IMR-90 (cell line): Measurements from ENCODE around the gene AOPEP. TPM values are rescaled to one million over a fixed set of nuclear protein-coding genes. Genes with fewer than 3 reads are reported as not detected.

Experiments used
- ATAC-seq: fragments of 200-7000 bp; cut with Tn5 transposase; 2 replicates; pipeline ENCODE4 v1.9.1; 2020; ENCODE audit warnings: low read depth, mild to moderate bottlenecking, moderate library complexity
- BruUV-seq: library from RNA; stranded (reverse); fragments of 400-500 nt; replicated peaks from 2 replicates; lab custom pipeline; 2021; lab: Mats Ljungman, UMichigan
- CTCF ChIA-PET: fragments of 300-600 bp; formaldehyde crosslinking; extraction: SDS; loops from one replicate; lab custom pipeline; 2021; ENCODE audit warnings: antibody characterized with exemption; lab: Yijun Ruan, JAX
- POLR2A ChIA-PET: fragments of 300-600 bp; sonication (Branson Sonifier 250); formaldehyde crosslinking; loops from one replicate; lab custom pipeline; 2022; ENCODE audit warnings: antibody characterized with exemption; ENCODE audit not compliant: unreplicated experiment; lab: Charles Lee
- DNase-seq: peaks from one replicate; pipeline ENCODE4 v3.0.0; 2013
- H2AFZ ChIP-seq: replicated peaks from 2 replicates; pipeline ENCODE3; 2013; ENCODE audit warnings: low read length, mild to moderate bottlenecking; ENCODE audit not compliant: poor library complexity
- H2AK5ac ChIP-seq: 2 replicates; pipeline ENCODE4 v1.6.1; 2013; ENCODE audit warnings: low read depth, low read length, inconsistent platforms
- H2AK9ac ChIP-seq: replicated peaks from 2 replicates; pipeline ENCODE3; 2013; ENCODE audit warnings: mild to moderate bottlenecking, low read depth, low read length, moderate library complexity; ENCODE audit not compliant: poor library complexity
- H2BK120ac ChIP-seq: 2 replicates; pipeline ENCODE4 v1.6.1; 2013; ENCODE audit warnings: low read depth, low read length, inconsistent platforms
- H2BK15ac ChIP-seq: 3 replicates; pipeline ENCODE4 v1.6.1; 2013; ENCODE audit warnings: low read depth, low read length, inconsistent platforms
- H2BK20ac ChIP-seq: 2 replicates; pipeline ENCODE4 v1.6.1; 2013; ENCODE audit warnings: low read depth, mild to moderate bottlenecking, inconsistent platforms, low read length, moderate library complexity
- H2BK5ac ChIP-seq: 2 replicates; pipeline ENCODE4 v1.6.1; 2013; ENCODE audit warnings: mild to moderate bottlenecking, low read depth, low read length, inconsistent platforms; ENCODE audit not compliant: poor library complexity, severe bottlenecking
- H3K14ac ChIP-seq: replicated peaks from 2 replicates; pipeline ENCODE4 v1.6.1; 2013; ENCODE audit warnings: low read depth, low read length, inconsistent platforms
- H3K18ac ChIP-seq: 2 replicates; pipeline ENCODE4 v1.6.1; 2013; ENCODE audit warnings: low read depth, low read length, control low read depth
- H3K23ac ChIP-seq: 2 replicates; pipeline ENCODE4 v1.6.1; 2013; ENCODE audit warnings: low read depth, low read length, inconsistent platforms
- H3K27ac ChIP-seq: 2 replicates; pipeline ENCODE4 v1.5.1; 2013; ENCODE audit warnings: mild to moderate bottlenecking, control low read depth, low read length; ENCODE audit not compliant: insufficient read depth
- H3K27me3 ChIP-seq: 2 replicates; pipeline ENCODE4 v1.6.1; 2013; ENCODE audit warnings: low read length; ENCODE audit not compliant: control insufficient read depth, insufficient read depth
- H3K36me3 ChIP-seq: 2 replicates; pipeline ENCODE4 v1.6.1; 2013; ENCODE audit warnings: low read length, mixed read lengths; ENCODE audit not compliant: control insufficient read depth, insufficient read depth
- H3K4ac ChIP-seq: 2 replicates; pipeline ENCODE4 v1.6.1; 2013; ENCODE audit warnings: low read depth, low read length, inconsistent platforms
- H3K4me1 ChIP-seq: 2 replicates; pipeline ENCODE4 v1.6.1; 2013; ENCODE audit warnings: low read length, mixed read lengths; ENCODE audit not compliant: control insufficient read depth, insufficient read depth
- H3K4me2 ChIP-seq: 2 replicates; pipeline ENCODE4 v1.6.1; 2013; ENCODE audit warnings: low read depth, mild to moderate bottlenecking, control low read depth, low read length, moderate library complexity
- H3K4me3 ChIP-seq: 2 replicates; pipeline ENCODE4 v1.5.1; 2013; ENCODE audit warnings: low read depth, mild to moderate bottlenecking, control low read depth, low read length, moderate library complexity; ENCODE audit not compliant: insufficient read depth
- H3K56ac ChIP-seq: 2 replicates; pipeline ENCODE4 v1.6.1; 2013; ENCODE audit warnings: low read length, inconsistent platforms; ENCODE audit not compliant: insufficient read depth; ENCODE audit errors: extremely low read depth
- H3K79me1 ChIP-seq, 2 experiments: 2 replicates each; pipeline ENCODE4 v1.6.1; 2013; ENCODE audit warnings: low read length in 2 of 2, inconsistent platforms in 1 of 2, low read depth in 1 of 2
- H3K9ac ChIP-seq: 2 replicates; pipeline ENCODE4 v1.6.1; 2013; ENCODE audit warnings: low read depth, low read length, control low read depth
- H3K9me1 ChIP-seq: 2 replicates; pipeline ENCODE4 v1.6.1; 2013; ENCODE audit warnings: low read length, inconsistent platforms; ENCODE audit not compliant: insufficient read depth
- H3K9me3 ChIP-seq: 2 replicates; pipeline ENCODE4 v1.6.1; 2013; ENCODE audit warnings: low read length; ENCODE audit not compliant: control insufficient read depth, insufficient read depth
- H4K20me1 ChIP-seq: 2 replicates; pipeline ENCODE4 v1.6.1; 2013; ENCODE audit warnings: low read length, inconsistent platforms; ENCODE audit not compliant: insufficient read depth
- H4K5ac ChIP-seq: 2 replicates; pipeline ENCODE4 v1.6.1; 2013; ENCODE audit warnings: mild to moderate bottlenecking, low read depth, low read length, control low read depth
- H4K8ac ChIP-seq, 2 experiments: 2 replicates each; pipeline ENCODE4 v1.6.1; 2013; ENCODE audit warnings: low read depth in 2 of 2, low read length in 2 of 2, control low read depth in 1 of 2, inconsistent platforms in 1 of 2
- H4K91ac ChIP-seq: 2 replicates; pipeline ENCODE4 v1.6.1; 2013; ENCODE audit warnings: low read depth, low read length, inconsistent platforms; ENCODE audit not compliant: insufficient read depth
- BHLHE40 ChIP-seq: fragments of 150-350 bp; IDR thresholded peaks from 2 replicates; pipeline ENCODE4 v1.6.1; 2016; ENCODE audit warnings: mild to moderate bottlenecking, low read depth, low read length
- CEBPB ChIP-seq: IDR thresholded peaks from 2 replicates; pipeline ENCODE4 v1.6.1; 2012; ENCODE audit warnings: low read depth, low read length, improper control_type of control experiment
- CHD1 ChIP-seq: IDR thresholded peaks from 2 replicates; pipeline ENCODE4 v1.6.1; 2012; ENCODE audit warnings: low read depth, low read length, improper control_type of control experiment
- CTCF ChIP-seq: conservative IDR thresholded peaks from 2 replicates; pipeline ENCODE4 v1.5.1; 2012; ENCODE audit warnings: mild to moderate bottlenecking, low read depth, low read length, improper control_type of control experiment
- FOS ChIP-seq: fragments of 150-350 bp; IDR thresholded peaks from 2 replicates; pipeline ENCODE4 v1.6.1; 2016; ENCODE audit warnings: low read depth, low read length
- MAZ ChIP-seq: IDR thresholded peaks from 2 replicates; pipeline ENCODE4 v1.6.1; 2012; ENCODE audit warnings: low read depth, mild to moderate bottlenecking, low read length, improper control_type of control experiment, moderate library complexity, borderline replicate concordance
- MXI1 ChIP-seq: IDR thresholded peaks from 2 replicates; pipeline ENCODE4 v1.6.1; 2012; ENCODE audit warnings: low read depth, mild to moderate bottlenecking, low read length, moderate library complexity, borderline replicate concordance
- NFE2L2 ChIP-seq: fragments of 150-350 bp; IDR thresholded peaks from 2 replicates; pipeline ENCODE4 v1.6.1; 2016; ENCODE audit warnings: low read depth, mild to moderate bottlenecking, low read length
- POLR2A ChIP-seq: IDR thresholded peaks from 2 replicates; pipeline ENCODE4 v1.6.1; 2012; ENCODE audit warnings: mild to moderate bottlenecking, low read depth, low read length
- RAD21 ChIP-seq: IDR thresholded peaks from 2 replicates; pipeline ENCODE4 v1.6.1; 2012; ENCODE audit warnings: low read length, improper control_type of control experiment
- RFX5 ChIP-seq: IDR thresholded peaks from 2 replicates; pipeline ENCODE4 v1.8.0; 2012; ENCODE audit warnings: low read depth, mild to moderate bottlenecking, low read length, moderate library complexity
- SMC3 ChIP-seq: fragments of 150-350 bp; IDR thresholded peaks from 2 replicates; pipeline ENCODE4 v1.6.1; 2016; ENCODE audit warnings: low read depth, mild to moderate bottlenecking, antibody characterized with exemption, low read length, moderate library complexity
- USF2 ChIP-seq: fragments of 150-350 bp; IDR thresholded peaks from 2 replicates; pipeline ENCODE4 v1.6.1; 2017; ENCODE audit warnings: mild to moderate bottlenecking, antibody characterized with exemption, low read length, low read depth
- WGBS, 2 experiments: methylation state at CpG; one replicate each; pipeline versions ENCODE4 v1.1.5 to v1.1.7; 2013; ENCODE audit warnings: missing lambda C conversion rate in 2 of 2; ENCODE audit not compliant: insufficient read length in 1 of 2; ENCODE audit errors: extremely low coverage in 2 of 2; 5-methylcytosine and 5-hydroxymethylcytosine counted together
- dilution Hi-C: fragments of 300-500 bp; cut with HindIII; formaldehyde crosslinking; loops from one replicate; pipeline ENCODE4 v1.14.3; 2018; ENCODE audit warnings: low sequenced_read_pairs; ENCODE audit not compliant: unreplicated experiment
- in situ Hi-C: fragments of 300-500 bp; cut with MboI; formaldehyde crosslinking; loops from 3 replicates; pipeline ENCODE4 v1.14.3; 2019; ENCODE audit warnings: low sequenced_read_pairs, inconsistent platforms, mixed read lengths
- intact Hi-C: fragments of 100-400 bp; cut with micrococcal nuclease; formaldehyde crosslinking; loops from 2 replicates; pipeline ENCODE4 v1.10.0; 2022
- polyA plus RNA-seq, 3 experiments: library from polyadenylated mRNA; depleted of rRNA; stranded (reverse); fragments of >200 nt; gene quantifications; 2 replicates each; pipeline ENCODE4 v1.2.3, GENCODE V29; 2012; ENCODE audit warnings: low replicate concordance in 1 of 3
- total RNA-seq: library from RNA; depleted of rRNA; stranded (reverse); fragments of >200 nt; gene quantifications from 2 replicates; pipeline ENCODE4 v1.2.3, GENCODE V29; 2012

Gene AOPEP
- total and polyA plus RNA-seq, 2 of the 4 experiments (the other 2 are of a cell fraction) = 34.9 to 38.7 TPM

GRCh38 chr9:94783102-94783682 lies 56.7 kb downstream of the AOPEP start:
- TF ChIP-seq SMC3 (peak; percentile 92), FOS (no peak), CEBPB (peak; percentile 47; the same call in 1 of the 2 replicates), CHD1 (no peak), MAZ (no peak), MXI1 (no peak), NFE2L2 (no peak), CTCF (peak; percentile 77), BHLHE40 (no peak), RFX5 (no peak), RAD21 (peak; percentile 90), POLR2A (peak; percentile 54; the same call in 1 of the 2 replicates), USF2 (no peak)
- Histone ChIP-seq H4K8ac (peak overlapping the region; percentile 47 to 89), H4K91ac (peak overlapping the region; percentile 94), H2BK5ac (peak overlapping the region; percentile 90), H2BK20ac (peak overlapping the region; percentile 99), H2AFZ (peak overlapping the region; percentile 85), H3K27ac (peak overlapping the region; percentile 67), H4K5ac (peak overlapping the region; percentile 85), H3K79me1 (peaks cover 0 to 19% of the 10 kb centered on the region in 2 experiments; a peak in 2 of 4 replicates), H2AK9ac (peak overlapping the region; percentile 75), H3K27me3 (no peaks in the 10 kb centered on the region), H3K9ac (peak overlapping the region; percentile 50; the same call in 1 of the 2 replicates), H3K14ac (peak overlapping the region; percentile 96), H3K4ac (peak overlapping the region; percentile 97), H3K4me3 (no peak overlapping the region), H2BK120ac (peak overlapping the region; percentile 98), H2BK15ac (peak overlapping the region; percentile 90), H3K18ac (peak overlapping the region; percentile 87), H3K4me2 (peak overlapping the region; percentile 44), H3K56ac (peak overlapping the region; percentile 64), H3K4me1 (peaks cover 9% of the 10 kb centered on the region), H3K9me3 (no peaks in the 10 kb centered on the region), H3K23ac (peak overlapping the region; percentile 93), H3K9me1 (peaks cover 6% of the 10 kb centered on the region), H4K20me1 (no peaks in the 10 kb centered on the region), H2AK5ac (peak overlapping the region; percentile 93), H3K36me3 (no peaks in the 10 kb centered on the region)
- intact Hi-C loops (loop anchor here (1.0 to 5.0 kb wide), 7 partner anchors 102 to 348 kb away; no protein-coding TSS in a partner anchor), dilution Hi-C loops (no loop called here), in situ Hi-C loops (loop anchor here (10.0 kb wide), 1 partner anchor 242 kb away; no protein-coding TSS in a partner anchor)
- ATAC-seq (peak; percentile 92), DNase-seq (peak; percentile 87)
- ChIA-PET CTCF (interaction anchor here (0.6 to 1.7 kb wide), 8 partner anchors 22 to 385 kb away, joined by 3 to 4 read pairs (median 3); no protein-coding TSS in a partner anchor), POLR2A (no interaction called here)
- BruUV-seq = no TSS peak
- 34% methylated on average over 9 of the region's 14 CpGs; no CpG with 5 or more reads in 1 of the 2 experiments for WGBS, 2 experiments
